ENCODE data around the gene MKKS. TPM values are rescaled to one million over a fixed set of nuclear protein-coding genes. Genes with fewer than 3 reads are reported as not detected.

MKKS gene
- total and polyA plus RNA-seq, 2 of the 13 experiments (the other 11 are each of a cell fraction or from before 2014, with no cell fraction given): 26.7 to 34.5 TPM

DNA sequence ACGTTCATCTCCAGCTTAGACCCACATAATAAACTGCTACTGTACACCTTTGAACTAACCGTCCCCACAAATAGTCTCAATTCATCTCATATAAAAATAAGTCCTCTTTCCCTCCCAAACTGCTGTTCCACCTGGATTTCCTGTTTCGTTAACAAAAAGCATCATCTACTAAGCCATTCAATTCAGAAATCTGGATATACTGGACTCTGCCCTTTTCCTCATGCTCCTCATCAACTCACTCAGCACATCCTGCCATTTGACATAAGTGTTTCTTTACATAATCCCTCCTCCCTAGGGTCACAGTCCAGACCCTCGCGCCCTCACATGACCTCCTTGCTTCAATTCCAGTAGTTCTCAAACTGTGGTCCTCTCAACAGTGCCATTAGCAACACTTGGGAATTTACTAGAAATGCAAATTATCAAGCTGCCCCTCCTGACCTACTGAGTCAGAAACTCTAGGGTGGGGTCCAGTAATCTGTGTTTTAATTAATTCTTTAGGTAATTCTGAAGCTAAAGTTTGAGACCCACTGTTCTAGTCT, 4.5 kb downstream of the MKKS start (continued):
- TF ChIP-seq, protein P1, sequence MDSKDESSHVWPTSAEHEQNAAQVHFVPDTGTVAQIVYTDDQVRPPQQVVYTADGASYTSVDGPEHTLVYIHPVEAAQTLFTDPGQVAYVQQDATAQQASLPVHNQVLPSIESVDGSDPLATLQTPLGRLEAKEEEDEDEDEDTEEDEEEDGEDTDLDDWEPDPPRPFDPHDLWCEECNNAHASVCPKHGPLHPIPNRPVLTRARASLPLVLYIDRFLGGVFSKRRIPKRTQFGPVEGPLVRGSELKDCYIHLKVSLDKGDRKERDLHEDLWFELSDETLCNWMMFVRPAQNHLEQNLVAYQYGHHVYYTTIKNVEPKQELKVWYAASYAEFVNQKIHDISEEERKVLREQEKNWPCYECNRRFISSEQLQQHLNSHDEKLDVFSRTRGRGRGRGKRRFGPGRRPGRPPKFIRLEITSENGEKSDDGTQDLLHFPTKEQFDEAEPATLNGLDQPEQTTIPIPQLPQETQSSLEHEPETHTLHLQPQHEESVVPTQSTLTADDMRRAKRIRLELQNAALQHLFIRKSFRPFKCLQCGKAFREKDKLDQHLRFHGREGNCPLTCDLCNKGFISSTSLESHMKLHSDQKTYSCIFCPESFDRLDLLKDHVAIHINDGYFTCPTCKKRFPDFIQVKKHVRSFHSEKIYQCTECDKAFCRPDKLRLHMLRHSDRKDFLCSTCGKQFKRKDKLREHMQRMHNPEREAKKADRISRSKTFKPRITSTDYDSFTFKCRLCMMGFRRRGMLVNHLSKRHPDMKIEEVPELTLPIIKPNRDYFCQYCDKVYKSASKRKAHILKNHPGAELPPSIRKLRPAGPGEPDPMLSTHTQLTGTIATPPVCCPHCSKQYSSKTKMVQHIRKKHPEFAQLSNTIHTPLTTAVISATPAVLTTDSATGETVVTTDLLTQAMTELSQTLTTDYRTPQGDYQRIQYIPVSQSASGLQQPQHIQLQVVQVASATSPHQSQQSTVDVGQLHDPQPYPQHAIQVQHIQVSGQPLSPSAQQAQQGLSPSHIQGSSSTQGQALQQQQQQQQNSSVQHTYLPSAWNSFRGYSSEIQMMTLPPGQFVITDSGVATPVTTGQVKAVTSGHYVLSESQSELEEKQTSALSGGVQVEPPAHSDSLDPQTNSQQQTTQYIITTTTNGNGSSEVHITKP (CRISPR knock-in tag; IDR thresholded peaks at IDR 0.05; ENCODE audit: low read depth): 0 out of 2 replicates have a peak, but pooled peaks have one; percentile 29
- TF ChIP-seq MAZ (IDR thresholded peaks at IDR 0.05; ENCODE audit: borderline replicate concordance, low read depth, low read length): no peak
- TF ChIP-seq MAZ (CRISPR knock-in tag; IDR thresholded peaks at IDR 0.05; ENCODE audit: low read depth): no peak
- no peak for TF ChIP-seq ZNF225 (CRISPR knock-in tag; IDR thresholded peaks at IDR 0.05)
- TF ChIP-seq ZNF264 (CRISPR knock-in tag; IDR thresholded peaks at IDR 0.05): no peak
- TF ChIP-seq ATAD3A (CRISPR knock-in tag; IDR thresholded peaks at IDR 0.05): no peak
- TF ChIP-seq ZNF446 (CRISPR knock-in tag; IDR thresholded peaks at IDR 0.05): no peak
- no peak for TF ChIP-seq ZNF713 (CRISPR knock-in tag; IDR thresholded peaks at IDR 0.05)
- 0 out of 2 replicates have a peak, but pooled peaks have one; percentile 73 for TF ChIP-seq TOPORS (CRISPR knock-in tag; IDR thresholded peaks at IDR 0.05)
- TF ChIP-seq CREM (IDR thresholded peaks at IDR 0.05): peak; percentile 54; the same call in 1 of the 2 replicates
- no peak for TF ChIP-seq CREM (CRISPR knock-in tag; IDR thresholded peaks at IDR 0.05)
- peak; percentile 91 for TF ChIP-seq MIXL1 (CRISPR knock-in tag; IDR thresholded peaks at IDR 0.05)
- peak; percentile 93 for TF ChIP-seq HNF4G (IDR thresholded peaks at IDR 0.05; ENCODE audit: borderline replicate concordance, low read depth, low read length)
- TF ChIP-seq HNF4G (CRISPR knock-in tag; IDR thresholded peaks at IDR 0.05; ENCODE audit: borderline replicate concordance, low read depth): peak; percentile 94
- TF ChIP-seq ZNF687 (CRISPR knock-in tag; IDR thresholded peaks at IDR 0.05): no peak
- no peak for TF ChIP-seq TAF15 (IDR thresholded peaks at IDR 0.05; ENCODE audit: low read depth, low read length, poor library complexity, severe bottlenecking)
- TF ChIP-seq, protein P2, sequence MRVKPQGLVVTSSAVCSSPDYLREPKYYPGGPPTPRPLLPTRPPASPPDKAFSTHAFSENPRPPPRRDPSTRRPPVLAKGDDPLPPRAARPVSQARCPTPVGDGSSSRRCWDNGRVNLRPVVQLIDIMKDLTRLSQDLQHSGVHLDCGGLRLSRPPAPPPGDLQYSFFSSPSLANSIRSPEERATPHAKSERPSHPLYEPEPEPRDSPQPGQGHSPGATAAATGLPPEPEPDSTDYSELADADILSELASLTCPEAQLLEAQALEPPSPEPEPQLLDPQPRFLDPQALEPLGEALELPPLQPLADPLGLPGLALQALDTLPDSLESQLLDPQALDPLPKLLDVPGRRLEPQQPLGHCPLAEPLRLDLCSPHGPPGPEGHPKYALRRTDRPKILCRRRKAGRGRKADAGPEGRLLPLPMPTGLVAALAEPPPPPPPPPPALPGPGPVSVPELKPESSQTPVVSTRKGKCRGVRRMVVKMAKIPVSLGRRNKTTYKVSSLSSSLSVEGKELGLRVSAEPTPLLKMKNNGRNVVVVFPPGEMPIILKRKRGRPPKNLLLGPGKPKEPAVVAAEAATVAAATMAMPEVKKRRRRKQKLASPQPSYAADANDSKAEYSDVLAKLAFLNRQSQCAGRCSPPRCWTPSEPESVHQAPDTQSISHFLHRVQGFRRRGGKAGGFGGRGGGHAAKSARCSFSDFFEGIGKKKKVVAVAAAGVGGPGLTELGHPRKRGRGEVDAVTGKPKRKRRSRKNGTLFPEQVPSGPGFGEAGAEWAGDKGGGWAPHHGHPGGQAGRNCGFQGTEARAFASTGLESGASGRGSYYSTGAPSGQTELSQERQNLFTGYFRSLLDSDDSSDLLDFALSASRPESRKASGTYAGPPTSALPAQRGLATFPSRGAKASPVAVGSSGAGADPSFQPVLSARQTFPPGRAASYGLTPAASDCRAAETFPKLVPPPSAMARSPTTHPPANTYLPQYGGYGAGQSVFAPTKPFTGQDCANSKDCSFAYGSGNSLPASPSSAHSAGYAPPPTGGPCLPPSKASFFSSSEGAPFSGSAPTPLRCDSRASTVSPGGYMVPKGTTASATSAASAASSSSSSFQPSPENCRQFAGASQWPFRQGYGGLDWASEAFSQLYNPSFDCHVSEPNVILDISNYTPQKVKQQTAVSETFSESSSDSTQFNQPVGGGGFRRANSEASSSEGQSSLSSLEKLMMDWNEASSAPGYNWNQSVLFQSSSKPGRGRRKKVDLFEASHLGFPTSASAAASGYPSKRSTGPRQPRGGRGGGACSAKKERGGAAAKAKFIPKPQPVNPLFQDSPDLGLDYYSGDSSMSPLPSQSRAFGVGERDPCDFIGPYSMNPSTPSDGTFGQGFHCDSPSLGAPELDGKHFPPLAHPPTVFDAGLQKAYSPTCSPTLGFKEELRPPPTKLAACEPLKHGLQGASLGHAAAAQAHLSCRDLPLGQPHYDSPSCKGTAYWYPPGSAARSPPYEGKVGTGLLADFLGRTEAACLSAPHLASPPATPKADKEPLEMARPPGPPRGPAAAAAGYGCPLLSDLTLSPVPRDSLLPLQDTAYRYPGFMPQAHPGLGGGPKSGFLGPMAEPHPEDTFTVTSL (CRISPR knock-in tag; IDR thresholded peaks at IDR 0.05; ENCODE audit: borderline replicate concordance): no peak

Data from HepG2 (cell line).